HL-60 (cell line): ENCODE measurements around the gene TMEM204.

Source experiments
- TF ChIP-seq, protein P1 (sequence below): IDR thresholded peaks from one replicate; pipeline ENCODE4 v1.5.1; 2011; ENCODE audit warnings: low read length, control low read depth, inconsistent platforms; ENCODE audit not compliant: insufficient read depth
- TF ChIP-seq, protein P2 (sequence below): IDR thresholded peaks from 2 replicates; pipeline ENCODE4 v1.6.1; 2012; ENCODE audit warnings: low read depth; ENCODE audit not compliant: insufficient replicate concordance

DNA sequence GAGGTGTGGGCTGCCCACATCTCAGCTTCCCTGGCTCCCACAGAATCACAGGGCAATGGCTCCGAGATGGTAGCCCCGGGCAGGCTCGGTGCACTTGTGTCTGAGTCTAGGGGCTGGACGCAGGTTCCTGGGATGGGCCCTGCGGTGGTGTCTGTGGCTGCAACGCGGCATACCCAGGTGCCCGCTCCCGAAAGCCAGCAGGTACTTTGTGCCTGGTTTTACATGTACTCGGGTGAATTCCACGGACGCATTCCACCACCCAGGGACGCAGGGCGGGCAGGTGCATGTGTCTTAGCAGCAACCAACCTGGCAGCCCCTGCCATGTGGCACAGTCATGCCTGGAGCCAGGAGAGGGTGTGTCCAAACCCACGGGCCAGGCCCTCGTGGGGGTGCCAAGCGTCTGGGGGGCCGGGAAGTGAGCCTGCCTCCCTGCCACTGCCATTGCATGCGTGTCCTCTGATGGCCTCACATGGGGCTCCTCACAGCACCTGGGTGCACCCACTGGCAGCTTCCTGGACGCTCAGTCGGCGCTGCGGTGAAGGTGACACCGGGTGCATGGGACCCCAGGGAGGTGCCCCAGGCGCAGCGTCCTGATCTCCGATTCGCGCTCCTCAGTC lies 4.4 kb upstream of the TMEM204 start:
- TF ChIP-seq, protein P1, sequence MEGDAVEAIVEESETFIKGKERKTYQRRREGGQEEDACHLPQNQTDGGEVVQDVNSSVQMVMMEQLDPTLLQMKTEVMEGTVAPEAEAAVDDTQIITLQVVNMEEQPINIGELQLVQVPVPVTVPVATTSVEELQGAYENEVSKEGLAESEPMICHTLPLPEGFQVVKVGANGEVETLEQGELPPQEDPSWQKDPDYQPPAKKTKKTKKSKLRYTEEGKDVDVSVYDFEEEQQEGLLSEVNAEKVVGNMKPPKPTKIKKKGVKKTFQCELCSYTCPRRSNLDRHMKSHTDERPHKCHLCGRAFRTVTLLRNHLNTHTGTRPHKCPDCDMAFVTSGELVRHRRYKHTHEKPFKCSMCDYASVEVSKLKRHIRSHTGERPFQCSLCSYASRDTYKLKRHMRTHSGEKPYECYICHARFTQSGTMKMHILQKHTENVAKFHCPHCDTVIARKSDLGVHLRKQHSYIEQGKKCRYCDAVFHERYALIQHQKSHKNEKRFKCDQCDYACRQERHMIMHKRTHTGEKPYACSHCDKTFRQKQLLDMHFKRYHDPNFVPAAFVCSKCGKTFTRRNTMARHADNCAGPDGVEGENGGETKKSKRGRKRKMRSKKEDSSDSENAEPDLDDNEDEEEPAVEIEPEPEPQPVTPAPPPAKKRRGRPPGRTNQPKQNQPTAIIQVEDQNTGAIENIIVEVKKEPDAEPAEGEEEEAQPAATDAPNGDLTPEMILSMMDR: no peak
- TF ChIP-seq, protein P2, sequence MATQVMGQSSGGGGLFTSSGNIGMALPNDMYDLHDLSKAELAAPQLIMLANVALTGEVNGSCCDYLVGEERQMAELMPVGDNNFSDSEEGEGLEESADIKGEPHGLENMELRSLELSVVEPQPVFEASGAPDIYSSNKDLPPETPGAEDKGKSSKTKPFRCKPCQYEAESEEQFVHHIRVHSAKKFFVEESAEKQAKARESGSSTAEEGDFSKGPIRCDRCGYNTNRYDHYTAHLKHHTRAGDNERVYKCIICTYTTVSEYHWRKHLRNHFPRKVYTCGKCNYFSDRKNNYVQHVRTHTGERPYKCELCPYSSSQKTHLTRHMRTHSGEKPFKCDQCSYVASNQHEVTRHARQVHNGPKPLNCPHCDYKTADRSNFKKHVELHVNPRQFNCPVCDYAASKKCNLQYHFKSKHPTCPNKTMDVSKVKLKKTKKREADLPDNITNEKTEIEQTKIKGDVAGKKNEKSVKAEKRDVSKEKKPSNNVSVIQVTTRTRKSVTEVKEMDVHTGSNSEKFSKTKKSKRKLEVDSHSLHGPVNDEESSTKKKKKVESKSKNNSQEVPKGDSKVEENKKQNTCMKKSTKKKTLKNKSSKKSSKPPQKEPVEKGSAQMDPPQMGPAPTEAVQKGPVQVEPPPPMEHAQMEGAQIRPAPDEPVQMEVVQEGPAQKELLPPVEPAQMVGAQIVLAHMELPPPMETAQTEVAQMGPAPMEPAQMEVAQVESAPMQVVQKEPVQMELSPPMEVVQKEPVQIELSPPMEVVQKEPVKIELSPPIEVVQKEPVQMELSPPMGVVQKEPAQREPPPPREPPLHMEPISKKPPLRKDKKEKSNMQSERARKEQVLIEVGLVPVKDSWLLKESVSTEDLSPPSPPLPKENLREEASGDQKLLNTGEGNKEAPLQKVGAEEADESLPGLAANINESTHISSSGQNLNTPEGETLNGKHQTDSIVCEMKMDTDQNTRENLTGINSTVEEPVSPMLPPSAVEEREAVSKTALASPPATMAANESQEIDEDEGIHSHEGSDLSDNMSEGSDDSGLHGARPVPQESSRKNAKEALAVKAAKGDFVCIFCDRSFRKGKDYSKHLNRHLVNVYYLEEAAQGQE: no peak
